Astrocyte (in vitro differentiated cells and primary cell): ENCODE data around the gene VPS39. TPM values are rescaled to one million over a fixed set of nuclear protein-coding genes. Genes with fewer than 3 reads are reported as not detected.

Experiments used
- DNase-seq: peaks from one replicate; pipeline ENCODE4 v3.0.0-alpha.2; 2010; ENCODE audit warnings: low read depth
- FAIRE-seq: peaks from 2 replicates; lab custom pipeline; 2011; peaks lifted over from hg19 to GRCh38; lab: Jason Lieb, UNC
- H2AFZ ChIP-seq: 2 replicates; pipeline ENCODE4 v1.6.0; 2012; ENCODE audit warnings: low read depth, low read length, inconsistent platforms
- H3K27ac ChIP-seq: 2 replicates; pipeline ENCODE4 v1.5.1; 2011; ENCODE audit warnings: low read depth, low read length, inconsistent platforms
- H3K27me3 ChIP-seq: 2 replicates; pipeline ENCODE4 v1.6.0; 2011; ENCODE audit warnings: low read length, inconsistent platforms; ENCODE audit not compliant: insufficient read depth
- H3K36me3 ChIP-seq: 2 replicates; pipeline ENCODE4 v1.5.1; 2011; ENCODE audit warnings: low read length, inconsistent platforms; ENCODE audit not compliant: insufficient read depth
- H3K4me1 ChIP-seq: 2 replicates; pipeline ENCODE4 v1.5.1; 2011; ENCODE audit warnings: low read length, inconsistent platforms; ENCODE audit not compliant: insufficient read depth
- H3K4me2 ChIP-seq: 2 replicates; pipeline ENCODE4 v1.6.0; 2012; ENCODE audit warnings: low read length, inconsistent platforms
- H3K4me3 ChIP-seq: 2 replicates; pipeline ENCODE4 v1.5.1; 2011; ENCODE audit warnings: low read depth, mild to moderate bottlenecking, low read length, inconsistent platforms; ENCODE audit not compliant: insufficient read depth
- H3K79me2 ChIP-seq: 2 replicates; pipeline ENCODE4 v1.6.0; 2012; ENCODE audit warnings: mild to moderate bottlenecking, low read length, inconsistent platforms; ENCODE audit not compliant: insufficient read depth
- H3K9ac ChIP-seq: 2 replicates; pipeline ENCODE4 v1.6.0; 2012; ENCODE audit warnings: mild to moderate bottlenecking, low read length, inconsistent platforms
- H3K9me3 ChIP-seq: 2 replicates; pipeline ENCODE4 v1.5.1; 2012; ENCODE audit warnings: low read depth, mild to moderate bottlenecking, low read length, inconsistent platforms; ENCODE audit not compliant: insufficient read depth
- H4K20me1 ChIP-seq: 2 replicates; pipeline ENCODE4 v1.6.0; 2012; ENCODE audit warnings: low read length, inconsistent platforms; ENCODE audit not compliant: insufficient read depth
- H3K27ac Mint-ChIP-seq: one replicate; pipeline ENCODE4 v1.8.0; 2021; ENCODE audit warnings: mild to moderate bottlenecking, mixed read lengths; ENCODE audit not compliant: unreplicated experiment
- H3K27me3 Mint-ChIP-seq: one replicate; pipeline ENCODE4 v1.8.0; 2021; ENCODE audit warnings: low read depth, mixed read lengths; ENCODE audit not compliant: unreplicated experiment
- H3K36me3 Mint-ChIP-seq: one replicate; pipeline ENCODE4 v1.8.0; 2021; ENCODE audit warnings: low read depth, mixed read lengths; ENCODE audit not compliant: unreplicated experiment
- H3K4me1 Mint-ChIP-seq: one replicate; pipeline ENCODE4 v1.8.0; 2021; ENCODE audit warnings: low read depth, mixed read lengths; ENCODE audit not compliant: unreplicated experiment
- H3K4me3 Mint-ChIP-seq: one replicate; pipeline ENCODE4 v1.8.0; 2021; ENCODE audit warnings: mild to moderate bottlenecking, moderate library complexity, mixed read lengths; ENCODE audit not compliant: unreplicated experiment
- H3K9me3 Mint-ChIP-seq: one replicate; pipeline ENCODE4 v1.8.0; 2021; ENCODE audit warnings: mild to moderate bottlenecking, mixed read lengths; ENCODE audit not compliant: unreplicated experiment
- CTCF ChIP-seq: IDR thresholded peaks from 2 replicates; pipeline ENCODE4 v1.5.1; 2011; ENCODE audit warnings: low read depth, mild to moderate bottlenecking, inconsistent platforms, low read length, moderate library complexity; ENCODE audit not compliant: insufficient read depth
- EZH2 ChIP-seq: IDR thresholded peaks from 2 replicates; pipeline ENCODE4 v1.6.1; 2012; ENCODE audit warnings: mild to moderate bottlenecking, low read length, inconsistent platforms; ENCODE audit not compliant: insufficient read depth
- total RNA-seq: library from RNA; stranded (reverse); gene quantifications from 2 replicates; pipeline ENCODE4 v1.2.1, GENCODE V29; 2021

VPS39 gene
- total RNA-seq, 1 donor from 2014 or later: 60.6 TPM

DNA sequence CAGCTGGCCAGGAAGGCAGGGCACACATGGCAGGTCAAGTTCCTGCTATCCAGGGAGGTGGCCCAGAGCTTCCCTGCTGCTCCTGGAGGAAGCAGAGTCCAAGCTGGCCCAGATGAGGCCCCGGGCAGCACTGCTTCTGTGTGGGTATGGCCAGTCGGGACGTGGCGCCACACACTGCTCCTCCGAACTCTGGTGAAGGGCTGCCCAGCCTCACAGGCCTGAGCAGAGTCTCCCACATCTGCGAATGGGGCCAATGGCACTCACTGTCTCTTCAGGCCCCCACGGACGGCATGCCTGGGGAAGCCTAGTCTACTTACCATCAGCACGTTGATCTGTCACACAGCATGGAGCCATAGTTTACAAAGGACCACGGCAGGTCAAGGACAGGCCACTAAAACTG is 49.2 kb downstream of the VPS39 start:
- Mint-ChIP-seq H3K27ac (no peak overlapping the region), H3K4me3 (no peak overlapping the region), H3K27me3 (peaks cover 4% of the 10 kb centered on the region), H3K4me1 (peaks cover 12% of the 10 kb centered on the region), H3K36me3 (peaks cover 21% of the 10 kb centered on the region), H3K9me3 (no peaks in the 10 kb centered on the region)
- Histone ChIP-seq H3K27ac (peak overlapping the region; percentile 3), H3K9me3 (no peaks in the 10 kb centered on the region), H3K4me2 (no peak overlapping the region), H3K27me3 (no peaks in the 10 kb centered on the region), H4K20me1 (no peaks in the 10 kb centered on the region), H3K36me3 (peaks cover 41% of the 10 kb centered on the region), H3K4me1 (peaks cover 19% of the 10 kb centered on the region), H3K4me3 (no peak overlapping the region), H3K9ac (no peak overlapping the region), H3K79me2 (no peaks in the 10 kb centered on the region), H2AFZ (no peak overlapping the region)
- DNase-seq: no peak
- TF ChIP-seq CTCF: no peak
- TF ChIP-seq EZH2: no peak
- FAIRE-seq: no peak

- Mint-ChIP-seq H3K4me1 (peaks cover 12% of the 10 kb centered on the region), H3K36me3 (peaks cover 20% of the 10 kb centered on the region), H3K9me3 (no peaks in the 10 kb centered on the region), H3K27ac (no peak overlapping the region), H3K27me3 (peaks cover 6% of the 10 kb centered on the region), H3K4me3 (no peak overlapping the region)
- Histone ChIP-seq H3K4me1 (peaks cover 19% of the 10 kb centered on the region), H3K4me2 (no peak overlapping the region), H3K79me2 (no peaks in the 10 kb centered on the region), H3K9me3 (no peaks in the 10 kb centered on the region), H4K20me1 (no peaks in the 10 kb centered on the region), H3K4me3 (no peak overlapping the region), H3K36me3 (peaks cover 33% of the 10 kb centered on the region), H3K27me3 (no peaks in the 10 kb centered on the region), H3K9ac (no peak overlapping the region), H3K27ac (peak overlapping the region; percentile 3), H2AFZ (no peak overlapping the region)
- peak; percentile 29 for FAIRE-seq
- TF ChIP-seq EZH2 (no peak), CTCF (no peak)
- DNase-seq: peak; percentile 80
Measured at GRCh38 chr15:42157981-42158765, 49.9 kb downstream of the VPS39 start.

DNA sequence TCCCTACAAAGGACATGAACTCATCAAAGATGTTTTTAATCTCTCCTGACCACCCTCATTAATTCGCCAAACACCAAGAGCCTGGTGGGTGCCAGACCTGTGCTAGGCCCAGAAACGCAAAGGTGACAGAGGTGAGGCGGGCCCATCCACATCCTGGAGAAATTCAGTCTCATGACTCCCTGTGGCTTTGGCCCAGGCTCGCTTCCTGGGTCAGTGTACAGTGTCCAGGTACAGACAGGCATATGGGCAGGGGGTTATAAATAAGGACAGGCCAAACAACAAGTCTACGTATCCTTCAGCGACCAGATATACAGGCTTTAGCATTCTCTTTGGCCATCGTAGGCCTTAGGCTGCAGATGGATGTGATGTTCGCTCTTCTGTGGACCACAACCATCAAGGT is 50.7 kb downstream of the VPS39 start:
- Histone ChIP-seq H3K4me3 (no peak overlapping the region), H4K20me1 (no peaks in the 10 kb centered on the region), H2AFZ (no peak overlapping the region), H3K9ac (no peak overlapping the region), H3K27me3 (no peaks in the 10 kb centered on the region), H3K9me3 (no peaks in the 10 kb centered on the region), H3K4me2 (no peak overlapping the region), H3K4me1 (peaks cover 19% of the 10 kb centered on the region), H3K79me2 (no peaks in the 10 kb centered on the region), H3K27ac (no peak overlapping the region), H3K36me3 (peaks cover 26% of the 10 kb centered on the region)
- Mint-ChIP-seq H3K36me3 (peaks cover 20% of the 10 kb centered on the region), H3K27me3 (peaks cover 6% of the 10 kb centered on the region), H3K4me3 (no peak overlapping the region), H3K4me1 (peaks cover 12% of the 10 kb centered on the region), H3K9me3 (no peaks in the 10 kb centered on the region), H3K27ac (no peak overlapping the region)
- no peak for DNase-seq
- TF ChIP-seq EZH2 (no peak), CTCF (no peak)
- FAIRE-seq: no peak
